ENCODE measurements around the gene ZFYVE9. TPM values are rescaled to one million over a fixed set of nuclear protein-coding genes. Genes with fewer than 3 reads are reported as not detected.

The ZFYVE9 gene
- total and polyA plus RNA-seq, 3 donors from 2014 or later: 31.5 to 51.3 (median 32.5) TPM

GRCh38 chr1:52139817-52140540 is 1.9 kb upstream of the ZFYVE9 start:
- intact Hi-C loops (cut with DNase I; ENCODE audit: low total_unique reads): loop anchor here (10.0 kb wide), 1 partner anchor 155 kb away; no protein-coding TSS in a partner anchor

GRCh38 chr1:52140633-52141512 is 1.0 kb upstream of the ZFYVE9 start:
- Histone ChIP-seq H3K4me1 (peaks cover 6% of the 10 kb centered on the region), H3K4me3 (peak overlapping the region; percentile 88 to 94), H3K27me3 (no peaks in the 10 kb centered on the region), H3K9me3 (no peaks in the 10 kb centered on the region), H3K36me3 (ENCODE audit: low read depth, missing control alignments) (no peaks in the 10 kb centered on the region), H3K27ac (peak overlapping the region; percentile 95 to 98)
- WGBS, 2 donors: 7 to 8% methylated on average over 2 of the region's 2 CpGs
- no peak for TF ChIP-seq CTCF (IDR thresholded peaks at IDR 0.05)
- TF ChIP-seq POLR2A (IDR thresholded peaks at IDR 0.05): no peak
- no peak for DNase-seq
- intact Hi-C loops (cut with DNase I; ENCODE audit: low total_unique reads): loop anchor here (10.0 kb wide), 1 partner anchor 154 kb away; no protein-coding TSS in a partner anchor

More at GRCh38 chr1:52139817-52140540, 1.9 kb upstream of the ZFYVE9 start:
- Histone ChIP-seq H3K36me3 (ENCODE audit: low read depth, missing control alignments) (no peaks in the 10 kb centered on the region), H3K9me3 (no peaks in the 10 kb centered on the region), H3K27me3 (no peaks in the 10 kb centered on the region), H3K27ac (peak overlapping the region in 1 of 2 donors; percentile 3), H3K4me1 (peaks cover 6% of the 10 kb centered on the region), H3K4me3 (no peak overlapping the region)
- WGBS, 2 donors: 71 to 80% methylated on average over 5 of the region's 5 CpGs
- no peak for DNase-seq
- TF ChIP-seq POLR2A (IDR thresholded peaks at IDR 0.05) (no peak), CTCF (IDR thresholded peaks at IDR 0.05) (no peak)

GRCh38 chr1:52142220-52143183 is 613 bp downstream of the ZFYVE9 start:
- intact Hi-C loops (cut with DNase I; ENCODE audit: low total_unique reads): loop anchor here (10.0 kb wide), 1 partner anchor 152 kb away; no protein-coding TSS in a partner anchor

More at GRCh38 chr1:52142220-52143183, 613 bp downstream of the ZFYVE9 start:
- Histone ChIP-seq H3K9me3 (no peaks in the 10 kb centered on the region), H3K4me1 (peaks cover 6% of the 10 kb centered on the region), H3K27me3 (no peaks in the 10 kb centered on the region), H3K4me3 (peak overlapping the region; percentile 88 to 94), H3K27ac (peak overlapping the region; percentile 95 to 98), H3K36me3 (ENCODE audit: low read depth, missing control alignments) (no peaks in the 10 kb centered on the region)
- DNase-seq: peak; percentile 62
- 1 to 2% methylated on average over 15 to 39 of the region's 80 CpGs for WGBS, 2 donors
- no peak for TF ChIP-seq POLR2A (IDR thresholded peaks at IDR 0.05)
- TF ChIP-seq CTCF (IDR thresholded peaks at IDR 0.05): peak in 1 of 3 experiments; percentile 3

Measured in testis (tissue), 3 donors.